ENCODE results near the gene PRR7. TPM values are rescaled to one million over a fixed set of nuclear protein-coding genes. Genes with fewer than 3 reads are reported as not detected.

Gene PRR7
- total and polyA plus RNA-seq, 2 of the 13 experiments (the other 11 are each of a cell fraction or from before 2014, with no cell fraction given) = 4.8 to 5.0 TPM

DNA sequence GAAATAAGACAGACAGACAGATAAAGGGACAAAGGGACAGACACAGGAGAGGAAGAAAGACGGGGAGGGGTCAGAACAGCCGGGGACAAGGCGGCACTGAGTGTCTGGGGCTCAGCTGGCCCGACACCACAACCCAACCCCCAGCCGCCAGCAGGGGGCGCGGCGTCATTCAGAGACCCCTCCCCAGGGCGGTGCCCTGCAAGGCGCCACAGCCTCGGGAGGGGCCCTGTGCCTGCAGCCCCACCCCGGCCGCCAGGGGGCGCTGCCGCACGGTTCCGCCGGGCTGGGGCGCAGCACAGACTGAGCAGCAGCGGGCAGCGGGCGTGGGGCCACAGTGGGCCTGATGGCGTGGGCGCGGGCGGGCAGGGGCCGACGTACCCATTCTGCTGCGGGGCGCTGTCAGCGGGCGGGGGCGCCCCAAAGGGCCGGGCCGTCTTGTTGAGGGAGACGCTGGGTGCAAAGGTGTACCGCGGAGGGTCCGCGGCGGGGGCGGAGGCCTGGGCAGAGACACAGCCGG, 44.9 kb downstream of the PRR7 start (continued):
- TF ChIP-seq ZNF800 (CRISPR knock-in tag; IDR thresholded peaks at IDR 0.05) (no peak), DR1 (CRISPR knock-in tag; IDR thresholded peaks at IDR 0.05) (no peak), ZBTB25 (CRISPR knock-in tag; IDR thresholded peaks at IDR 0.05) (no peak), ZNF101 (CRISPR knock-in tag; IDR thresholded peaks at IDR 0.05; ENCODE audit: borderline replicate concordance, low read depth) (no peak), ZNF337 (CRISPR knock-in tag; IDR thresholded peaks at IDR 0.05; ENCODE audit: borderline replicate concordance, low read depth) (no peak), DNMT1 (CRISPR knock-in tag; IDR thresholded peaks at IDR 0.05) (peak; percentile 43; the same call in 1 of the 2 replicates), ZSCAN31 (CRISPR knock-in tag; IDR thresholded peaks at IDR 0.05; ENCODE audit: low read depth) (0 out of 2 replicates have a peak, but pooled peaks have one; percentile 38), MTA1 (CRISPR knock-in tag; IDR thresholded peaks at IDR 0.05; ENCODE audit: borderline replicate concordance) (0 out of 2 replicates have a peak, but pooled peaks have one; percentile 56), RELA (CRISPR knock-in tag; IDR thresholded peaks at IDR 0.05) (no peak), ZBTB7B (CRISPR knock-in tag; IDR thresholded peaks at IDR 0.05) (peak; percentile 61; the same call in 1 of the 2 replicates), RXRA (CRISPR knock-in tag; IDR thresholded peaks at IDR 0.05) (0 out of 2 replicates have a peak, but pooled peaks have one; percentile 5), SRSF1 (optimal IDR thresholded peaks at IDR 0.05; ENCODE audit: low read depth, low read length) (peak; percentile 65), SP1 (IDR thresholded peaks at IDR 0.05) (no peak), SP1 (CRISPR knock-in tag; IDR thresholded peaks at IDR 0.05) (peak; percentile 79)
- TF ChIP-seq, protein P1, sequence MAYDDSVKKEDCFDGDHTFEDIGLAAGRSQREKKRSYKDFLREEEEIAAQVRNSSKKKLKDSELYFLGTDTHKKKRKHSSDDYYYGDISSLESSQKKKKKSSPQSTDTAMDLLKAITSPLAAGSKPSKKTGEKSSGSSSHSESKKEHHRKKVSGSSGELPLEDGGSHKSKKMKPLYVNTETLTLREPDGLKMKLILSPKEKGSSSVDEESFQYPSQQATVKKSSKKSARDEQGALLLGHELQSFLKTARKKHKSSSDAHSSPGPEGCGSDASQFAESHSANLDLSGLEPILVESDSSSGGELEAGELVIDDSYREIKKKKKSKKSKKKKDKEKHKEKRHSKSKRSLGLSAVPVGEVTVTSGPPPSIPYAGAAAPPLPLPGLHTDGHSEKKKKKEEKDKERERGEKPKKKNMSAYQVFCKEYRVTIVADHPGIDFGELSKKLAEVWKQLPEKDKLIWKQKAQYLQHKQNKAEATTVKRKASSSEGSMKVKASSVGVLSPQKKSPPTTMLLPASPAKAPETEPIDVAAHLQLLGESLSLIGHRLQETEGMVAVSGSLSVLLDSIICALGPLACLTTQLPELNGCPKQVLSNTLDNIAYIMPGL (CRISPR knock-in tag; IDR thresholded peaks at IDR 0.05; ENCODE audit: borderline replicate concordance in 1 of 2, low read depth in 1 of 2) = peak; percentile 50 to 69; a peak in 2 of 4 replicates
- TF ChIP-seq, protein P2, sequence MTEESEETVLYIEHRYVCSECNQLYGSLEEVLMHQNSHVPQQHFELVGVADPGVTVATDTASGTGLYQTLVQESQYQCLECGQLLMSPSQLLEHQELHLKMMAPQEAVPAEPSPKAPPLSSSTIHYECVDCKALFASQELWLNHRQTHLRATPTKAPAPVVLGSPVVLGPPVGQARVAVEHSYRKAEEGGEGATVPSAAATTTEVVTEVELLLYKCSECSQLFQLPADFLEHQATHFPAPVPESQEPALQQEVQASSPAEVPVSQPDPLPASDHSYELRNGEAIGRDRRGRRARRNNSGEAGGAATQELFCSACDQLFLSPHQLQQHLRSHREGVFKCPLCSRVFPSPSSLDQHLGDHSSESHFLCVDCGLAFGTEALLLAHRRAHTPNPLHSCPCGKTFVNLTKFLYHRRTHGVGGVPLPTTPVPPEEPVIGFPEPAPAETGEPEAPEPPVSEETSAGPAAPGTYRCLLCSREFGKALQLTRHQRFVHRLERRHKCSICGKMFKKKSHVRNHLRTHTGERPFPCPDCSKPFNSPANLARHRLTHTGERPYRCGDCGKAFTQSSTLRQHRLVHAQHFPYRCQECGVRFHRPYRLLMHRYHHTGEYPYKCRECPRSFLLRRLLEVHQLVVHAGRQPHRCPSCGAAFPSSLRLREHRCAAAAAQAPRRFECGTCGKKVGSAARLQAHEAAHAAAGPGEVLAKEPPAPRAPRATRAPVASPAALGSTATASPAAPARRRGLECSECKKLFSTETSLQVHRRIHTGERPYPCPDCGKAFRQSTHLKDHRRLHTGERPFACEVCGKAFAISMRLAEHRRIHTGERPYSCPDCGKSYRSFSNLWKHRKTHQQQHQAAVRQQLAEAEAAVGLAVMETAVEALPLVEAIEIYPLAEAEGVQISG (CRISPR knock-in tag; IDR thresholded peaks at IDR 0.05) = peak; percentile 50
- TF ChIP-seq, protein P3, sequence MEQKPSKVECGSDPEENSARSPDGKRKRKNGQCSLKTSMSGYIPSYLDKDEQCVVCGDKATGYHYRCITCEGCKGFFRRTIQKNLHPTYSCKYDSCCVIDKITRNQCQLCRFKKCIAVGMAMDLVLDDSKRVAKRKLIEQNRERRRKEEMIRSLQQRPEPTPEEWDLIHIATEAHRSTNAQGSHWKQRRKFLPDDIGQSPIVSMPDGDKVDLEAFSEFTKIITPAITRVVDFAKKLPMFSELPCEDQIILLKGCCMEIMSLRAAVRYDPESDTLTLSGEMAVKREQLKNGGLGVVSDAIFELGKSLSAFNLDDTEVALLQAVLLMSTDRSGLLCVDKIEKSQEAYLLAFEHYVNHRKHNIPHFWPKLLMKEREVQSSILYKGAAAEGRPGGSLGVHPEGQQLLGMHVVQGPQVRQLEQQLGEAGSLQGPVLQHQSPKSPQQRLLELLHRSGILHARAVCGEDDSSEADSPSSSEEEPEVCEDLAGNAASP (CRISPR knock-in tag; IDR thresholded peaks at IDR 0.05; ENCODE audit: borderline replicate concordance) = 0 out of 2 replicates have a peak, but pooled peaks have one; percentile 18

Data from HepG2 (cell line).